Measurements from ENCODE around the gene PLCB1.

PLCB1 gene

DNA sequence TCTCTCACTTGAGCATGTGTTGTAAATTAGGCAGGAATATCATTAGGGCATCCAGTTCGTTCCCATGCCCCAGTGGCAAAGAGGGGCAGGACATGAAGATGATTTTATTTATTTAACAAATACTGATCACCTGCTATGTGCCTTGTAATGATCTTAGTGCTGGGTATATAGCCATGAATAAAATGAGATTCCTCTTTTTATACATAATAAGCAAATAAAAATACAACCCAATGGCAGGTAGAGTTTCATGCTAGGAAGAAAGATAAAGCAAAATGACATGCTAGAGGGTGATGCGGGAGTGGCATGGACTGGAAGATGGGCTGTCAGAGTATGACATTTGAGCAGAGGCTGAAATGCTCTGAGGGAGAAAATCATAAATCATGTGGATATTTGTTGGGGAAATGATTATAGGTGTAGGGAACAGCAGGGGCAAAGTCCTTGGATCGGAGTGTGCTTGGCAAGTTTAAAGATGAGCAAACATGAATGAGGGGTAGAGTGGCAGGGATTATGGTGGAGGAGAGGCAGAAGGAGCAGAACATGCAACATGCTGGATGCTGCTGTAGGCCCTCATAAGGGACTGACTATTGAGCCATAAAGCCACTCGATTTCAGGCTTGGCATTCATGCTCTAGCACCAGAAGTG lies 342.1 kb downstream of the PLCB1 start:
- Histone ChIP-seq H3F3A (ENCODE audit: control insufficient read depth, insufficient read depth) (no peaks in the 10 kb centered on the region), H3K79me2 (ENCODE audit: control insufficient read depth, low read length) (no peaks in the 10 kb centered on the region), H3K4me3 (ENCODE audit: low read length) (no peak overlapping the region), H3K27me3 (ENCODE audit: control insufficient read depth, low read length) (no peaks in the 10 kb centered on the region), H4K20me1 (ENCODE audit: control insufficient read depth, insufficient read depth, low read depth, low read length) (no peaks in the 10 kb centered on the region), H3K9me2 (replicated peaks; ENCODE audit: control insufficient read depth, low read length) (no peaks in the 10 kb centered on the region), H3K9me3 (ENCODE audit: control insufficient read depth, insufficient read depth, low read length) (no peaks in the 10 kb centered on the region), H3K4me1 (ENCODE audit: control insufficient read depth, low read length) (no peaks in the 10 kb centered on the region), H3K27ac (ENCODE audit: low read depth, low read length) (no peak overlapping the region), H3K4me2 (ENCODE audit: low read length) (no peak overlapping the region), H3K36me3 (ENCODE audit: control insufficient read depth, low read length) (no peaks in the 10 kb centered on the region)
- TF ChIP-seq, protein P1, sequence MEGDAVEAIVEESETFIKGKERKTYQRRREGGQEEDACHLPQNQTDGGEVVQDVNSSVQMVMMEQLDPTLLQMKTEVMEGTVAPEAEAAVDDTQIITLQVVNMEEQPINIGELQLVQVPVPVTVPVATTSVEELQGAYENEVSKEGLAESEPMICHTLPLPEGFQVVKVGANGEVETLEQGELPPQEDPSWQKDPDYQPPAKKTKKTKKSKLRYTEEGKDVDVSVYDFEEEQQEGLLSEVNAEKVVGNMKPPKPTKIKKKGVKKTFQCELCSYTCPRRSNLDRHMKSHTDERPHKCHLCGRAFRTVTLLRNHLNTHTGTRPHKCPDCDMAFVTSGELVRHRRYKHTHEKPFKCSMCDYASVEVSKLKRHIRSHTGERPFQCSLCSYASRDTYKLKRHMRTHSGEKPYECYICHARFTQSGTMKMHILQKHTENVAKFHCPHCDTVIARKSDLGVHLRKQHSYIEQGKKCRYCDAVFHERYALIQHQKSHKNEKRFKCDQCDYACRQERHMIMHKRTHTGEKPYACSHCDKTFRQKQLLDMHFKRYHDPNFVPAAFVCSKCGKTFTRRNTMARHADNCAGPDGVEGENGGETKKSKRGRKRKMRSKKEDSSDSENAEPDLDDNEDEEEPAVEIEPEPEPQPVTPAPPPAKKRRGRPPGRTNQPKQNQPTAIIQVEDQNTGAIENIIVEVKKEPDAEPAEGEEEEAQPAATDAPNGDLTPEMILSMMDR (IDR thresholded peaks at IDR 0.05; ENCODE audit: low read depth, low read length, poor library complexity, severe bottlenecking): no peak
- TF ChIP-seq EZH2phosphoT487 (IDR thresholded peaks at IDR 0.05; ENCODE audit: borderline replicate concordance, low read length): no peak

DNA sequence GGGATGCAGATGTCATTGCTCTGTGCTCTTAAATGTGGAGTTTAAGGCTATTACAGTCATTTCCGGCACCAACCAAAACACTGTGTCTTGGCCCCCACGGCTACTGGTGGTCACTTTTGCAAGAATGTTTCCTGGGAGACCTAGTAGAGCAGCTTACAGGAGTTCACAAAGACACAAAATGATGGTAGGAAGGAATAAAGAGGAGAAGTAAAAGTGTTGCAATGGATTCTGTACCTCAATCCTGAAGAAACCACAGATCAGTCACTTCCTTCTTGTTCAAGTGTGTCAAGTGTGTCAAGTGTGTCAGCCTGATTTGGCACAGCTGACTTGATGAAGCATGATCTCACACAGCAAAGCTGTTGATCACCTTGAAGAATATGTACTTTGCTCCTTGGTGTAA lies 344.0 kb downstream of the PLCB1 start:
- Histone ChIP-seq H3K4me2 (ENCODE audit: low read length) (no peak overlapping the region), H3F3A (ENCODE audit: control insufficient read depth, insufficient read depth) (no peaks in the 10 kb centered on the region), H4K20me1 (ENCODE audit: control insufficient read depth, insufficient read depth, low read depth, low read length) (no peaks in the 10 kb centered on the region), H3K79me2 (ENCODE audit: control insufficient read depth, low read length) (no peaks in the 10 kb centered on the region), H3K4me1 (ENCODE audit: control insufficient read depth, low read length) (no peaks in the 10 kb centered on the region), H3K27ac (ENCODE audit: low read depth, low read length) (no peak overlapping the region), H3K9me2 (replicated peaks; ENCODE audit: control insufficient read depth, low read length) (no peaks in the 10 kb centered on the region), H3K9me3 (ENCODE audit: control insufficient read depth, insufficient read depth, low read length) (no peaks in the 10 kb centered on the region), H3K27me3 (ENCODE audit: control insufficient read depth, low read length) (no peaks in the 10 kb centered on the region), H3K36me3 (ENCODE audit: control insufficient read depth, low read length) (no peaks in the 10 kb centered on the region), H3K4me3 (ENCODE audit: low read length) (no peak overlapping the region)
- TF ChIP-seq, protein P1 (IDR thresholded peaks at IDR 0.05; ENCODE audit: low read depth, low read length, poor library complexity, severe bottlenecking): no peak
- TF ChIP-seq EZH2phosphoT487 (IDR thresholded peaks at IDR 0.05; ENCODE audit: borderline replicate concordance, low read length): no peak

DNA sequence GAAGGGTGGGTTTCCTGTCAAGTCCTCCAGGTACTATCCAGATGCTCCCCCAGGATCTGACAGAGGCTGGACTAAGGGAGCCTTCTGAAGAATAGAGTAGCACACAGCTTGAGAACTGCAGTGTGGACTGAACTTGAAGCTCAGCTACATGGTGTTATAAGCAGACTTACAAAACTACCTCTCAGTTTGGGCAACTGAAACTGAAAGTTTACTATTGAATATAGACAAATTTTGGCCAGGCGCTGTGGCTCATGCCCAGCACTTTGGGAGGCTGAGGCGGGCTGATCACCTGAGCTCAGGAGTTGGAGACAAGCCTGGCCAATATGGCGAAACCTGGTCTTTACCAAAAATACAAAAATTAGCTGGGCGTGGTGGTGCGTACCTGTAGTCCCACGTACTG lies 348.5 kb downstream of the PLCB1 start:
- Histone ChIP-seq H3K4me3 (ENCODE audit: low read length) (no peak overlapping the region), H3K36me3 (ENCODE audit: control insufficient read depth, low read length) (no peaks in the 10 kb centered on the region), H3F3A (ENCODE audit: control insufficient read depth, insufficient read depth) (no peaks in the 10 kb centered on the region), H3K27me3 (ENCODE audit: control insufficient read depth, low read length) (no peaks in the 10 kb centered on the region), H3K27ac (ENCODE audit: low read depth, low read length) (no peak overlapping the region), H3K9me2 (replicated peaks; ENCODE audit: control insufficient read depth, low read length) (no peaks in the 10 kb centered on the region), H4K20me1 (ENCODE audit: control insufficient read depth, insufficient read depth, low read depth, low read length) (no peaks in the 10 kb centered on the region), H3K4me1 (ENCODE audit: control insufficient read depth, low read length) (no peaks in the 10 kb centered on the region), H3K79me2 (ENCODE audit: control insufficient read depth, low read length) (no peaks in the 10 kb centered on the region), H3K9me3 (ENCODE audit: control insufficient read depth, insufficient read depth, low read length) (no peaks in the 10 kb centered on the region), H3K4me2 (ENCODE audit: low read length) (no peak overlapping the region)
- TF ChIP-seq, protein P1 (IDR thresholded peaks at IDR 0.05; ENCODE audit: low read depth, low read length, poor library complexity, severe bottlenecking): no peak
- no peak for TF ChIP-seq EZH2phosphoT487 (IDR thresholded peaks at IDR 0.05; ENCODE audit: borderline replicate concordance, low read length)
